GM23338 (cell line): ENCODE measurements around the gene KRTAP19-1. TPM values are rescaled to one million over a fixed set of nuclear protein-coding genes. Genes with fewer than 3 reads are reported as not detected.

ENCODE experiments used
- ATAC-seq: fragments of 200-7000 bp; cut with Tn5 transposase; 3 replicates; pipeline ENCODE4 v1.9.1; 2020
- DNase-seq: peaks from one replicate; pipeline ENCODE4 v3.0.0-alpha.2; 2015; ENCODE audit warnings: low spot score
- H2AFZ ChIP-seq: fragments of 200-600 bp; sonication (generic); 2 replicates; pipeline ENCODE4 v1.8.0; 2016; ENCODE audit warnings: antibody characterized with exemption, mild to moderate bottlenecking, moderate library complexity
- H3F3A ChIP-seq: fragments of 200-600 bp; sonication (generic); replicated peaks from 2 replicates; pipeline ENCODE4 v1.8.0; 2017; ENCODE audit warnings: antibody characterized with exemption, mixed run types, low read depth
- H3K27ac ChIP-seq: fragments of 200-600 bp; sonication (generic); 2 replicates; pipeline ENCODE4 v1.6.1; 2016; ENCODE audit warnings: low read depth
- H3K27me3 ChIP-seq: fragments of 200-600 bp; sonication (generic); 2 replicates; pipeline ENCODE4 v1.8.0; 2016; ENCODE audit warnings: mild to moderate bottlenecking, mixed run types, moderate library complexity; ENCODE audit not compliant: insufficient read depth
- H3K36me3 ChIP-seq: fragments of 200-600 bp; sonication (generic); 2 replicates; pipeline ENCODE4 v1.8.0; 2016; ENCODE audit warnings: mild to moderate bottlenecking; ENCODE audit not compliant: insufficient read depth
- H3K4me1 ChIP-seq: fragments of 200-600 bp; sonication (generic); 2 replicates; pipeline ENCODE4 v1.8.0; 2016; ENCODE audit warnings: mild to moderate bottlenecking, moderate library complexity; ENCODE audit not compliant: insufficient read depth
- H3K4me2 ChIP-seq: fragments of 200-600 bp; sonication (generic); 2 replicates; pipeline ENCODE4 v1.7.1; 2017; ENCODE audit warnings: mixed run types
- H3K4me3 ChIP-seq: fragments of 200-600 bp; sonication (generic); 2 replicates; pipeline ENCODE4 v1.6.1; 2016; ENCODE audit warnings: mixed run types
- H3K79me2 ChIP-seq: fragments of 200-600 bp; sonication (generic); replicated peaks from 2 replicates; pipeline ENCODE4 v1.8.0; 2017; ENCODE audit warnings: mild to moderate bottlenecking; ENCODE audit not compliant: insufficient read depth
- H3K9me2 ChIP-seq: fragments of 200-600 bp; sonication (generic); 2 replicates; pipeline ENCODE4 v1.8.0; 2017; ENCODE audit not compliant: insufficient read depth
- H4K20me1 ChIP-seq: fragments of 200-600 bp; sonication (generic); replicated peaks from 2 replicates; pipeline ENCODE4 v1.8.0; 2017; ENCODE audit warnings: mild to moderate bottlenecking; ENCODE audit not compliant: insufficient read depth
- H3K27ac Mint-ChIP-seq: 2 replicates; pipeline ENCODE4 v1.8.0; 2020; ENCODE audit warnings: inconsistent platforms, mild to moderate bottlenecking, moderate library complexity, mixed read lengths
- H3K27me3 Mint-ChIP-seq: 3 replicates; pipeline ENCODE4 v1.8.0; 2022; ENCODE audit warnings: low read depth, mild to moderate bottlenecking, moderate library complexity, mixed read lengths, inconsistent platforms; ENCODE audit not compliant: insufficient read depth, poor library complexity
- H3K36me3 Mint-ChIP-seq: 3 replicates; pipeline ENCODE4 v1.8.0; 2021; ENCODE audit warnings: low read depth, mild to moderate bottlenecking, inconsistent platforms, moderate library complexity, mixed read lengths
- H3K4me1 Mint-ChIP-seq: 3 replicates; pipeline ENCODE4 v1.8.0; 2020; ENCODE audit warnings: mild to moderate bottlenecking, inconsistent platforms, mixed read lengths
- H3K4me3 Mint-ChIP-seq: 3 replicates; pipeline ENCODE4 v1.8.0; 2021; ENCODE audit warnings: moderate library complexity, mild to moderate bottlenecking, inconsistent platforms, mixed read lengths
- H3K9me3 Mint-ChIP-seq: 3 replicates; pipeline ENCODE4 v1.8.0; 2020; ENCODE audit warnings: moderate library complexity, mild to moderate bottlenecking, inconsistent platforms, mixed read lengths
- CREB1 ChIP-seq: fragments of 250-450 bp; sonication (Bioruptor Pico); IDR thresholded peaks from 2 replicates; pipeline ENCODE4 v1.5.0; 2020; ENCODE audit warnings: low read depth, mild to moderate bottlenecking, moderate library complexity
- CTCF ChIP-seq, 2 experiments: fragments of 200-600 bp in 1 of 2; sonication (generic) in 1 of 2; conservative IDR thresholded peaks; 2 replicates each; pipeline versions ENCODE4 v1.5.1 to v1.6.1; 2016 to 2017; ENCODE audit warnings: antibody characterized with exemption in 2 of 2, low read depth in 2 of 2, mild to moderate bottlenecking in 2 of 2, moderate library complexity in 1 of 2
- EZH2phosphoT487 ChIP-seq: fragments of 200-600 bp; sonication (generic); IDR thresholded peaks from one replicate; pipeline ENCODE4 v1.8.1; 2018; ENCODE audit warnings: antibody characterized with exemption; ENCODE audit not compliant: unreplicated experiment
- JUNB ChIP-seq: IDR thresholded peaks from one replicate; pipeline ENCODE4 v1.6.1; 2016; ENCODE audit warnings: antibody characterized with exemption; ENCODE audit not compliant: unreplicated experiment
- REST ChIP-seq: IDR thresholded peaks from one replicate; pipeline ENCODE4 v1.6.1; 2018; ENCODE audit warnings: antibody characterized with exemption; ENCODE audit not compliant: unreplicated experiment
- ZNF114 ChIP-seq: fragments of 250-450 bp; sonication (Bioruptor Pico); IDR thresholded peaks from 2 replicates; pipeline ENCODE4 v1.5.0; 2020; ENCODE audit warnings: mild to moderate bottlenecking, moderate library complexity
- polyA plus RNA-seq: library from polyadenylated mRNA; unstranded; fragments of >200 nt; fragmentation: Nextera tagmentation; extraction: Ambion mirVana; gene quantifications from 2 replicates; pipeline ENCODE4 v1.2.1, GENCODE V29; 2016
- total RNA-seq: library from RNA; depleted of rRNA; stranded (reverse); fragments of >200 nt; shearing (Covaris generic); gene quantifications from 2 replicates; pipeline ENCODE4 v1.2.3, GENCODE V29; 2014
- TF ChIP-seq, protein P1 (sequence below): IDR thresholded peaks from 2 replicates; pipeline ENCODE4 v1.6.1; 2016; ENCODE audit warnings: antibody characterized with exemption

The KRTAP19-1 gene
- total and polyA plus RNA-seq, 2 experiments from 2014 or later = not detected

GRCh38 chr21:30437010-30437565 is 43.1 kb downstream of the KRTAP19-1 start:
- H3K27ac Mint-ChIP-seq = no peak overlapping the region
- ATAC-seq (no peak), DNase-seq (no peak)
- Histone ChIP-seq H3K79me2 (no peaks in the 10 kb centered on the region), H3K4me2 (no peak overlapping the region), H3K4me3 (no peak overlapping the region), H3K9me2 (peaks cover 4% of the 10 kb centered on the region), H4K20me1 (no peaks in the 10 kb centered on the region), H3K27me3 (no peaks in the 10 kb centered on the region), H2AFZ (no peak overlapping the region), H3F3A (no peaks in the 10 kb centered on the region), H3K36me3 (no peaks in the 10 kb centered on the region), H3K27ac (no peak overlapping the region), H3K4me1 (no peaks in the 10 kb centered on the region)
- H3K4me3 Mint-ChIP-seq = no peak overlapping the region
- TF ChIP-seq EZH2phosphoT487 = no peak
- no peak for TF ChIP-seq CREB1 (CRISPR knock-in tag)
- no peak for TF ChIP-seq ZNF114 (CRISPR knock-in tag)
- no peak for TF ChIP-seq REST
- TF ChIP-seq JUNB = no peak
- H3K27me3 Mint-ChIP-seq = no peaks in the 10 kb centered on the region
- no peaks in the 10 kb centered on the region for H3K36me3 Mint-ChIP-seq
- H3K4me1 Mint-ChIP-seq = no peaks in the 10 kb centered on the region
- no peaks in the 10 kb centered on the region for H3K9me3 Mint-ChIP-seq

DNA sequence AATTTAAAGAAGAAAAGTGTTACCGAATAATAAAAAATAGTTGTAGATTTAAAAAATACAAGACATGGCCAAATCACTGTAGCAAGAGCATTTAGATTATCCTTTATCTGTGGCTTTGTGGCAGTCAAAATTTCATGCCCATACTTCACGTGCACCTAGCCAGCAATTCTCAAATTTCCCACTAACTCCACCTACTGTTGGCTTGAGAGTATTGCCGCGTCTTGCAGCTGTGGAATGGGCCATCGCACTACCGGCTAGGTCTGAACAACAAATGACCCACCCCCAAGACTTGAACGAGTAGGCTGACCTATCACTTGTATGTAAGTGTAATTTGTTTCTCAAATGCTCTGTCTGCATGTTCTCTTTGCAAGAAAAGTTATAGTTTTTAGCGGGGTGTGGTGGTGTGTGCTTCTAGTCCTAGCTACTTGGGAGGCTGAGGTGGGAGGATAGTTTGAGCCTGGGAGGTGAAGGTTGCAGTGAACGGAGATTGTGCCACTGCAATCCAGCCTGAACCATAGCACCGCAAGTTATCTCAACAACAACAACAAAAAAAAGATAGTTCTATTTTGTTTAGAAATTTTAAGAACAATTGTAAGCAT is 46.0 kb downstream of the KRTAP19-1 start:
- Histone ChIP-seq H3K9me2 (no peaks in the 10 kb centered on the region), H3K4me1 (no peaks in the 10 kb centered on the region), H3K27me3 (no peaks in the 10 kb centered on the region), H3K4me2 (no peak overlapping the region), H3K79me2 (no peaks in the 10 kb centered on the region), H4K20me1 (no peaks in the 10 kb centered on the region), H3K36me3 (no peaks in the 10 kb centered on the region), H3K27ac (no peak overlapping the region), H3F3A (no peaks in the 10 kb centered on the region), H2AFZ (no peak overlapping the region), H3K4me3 (no peak overlapping the region)
- Mint-ChIP-seq H3K27me3 (no peaks in the 10 kb centered on the region), H3K27ac (peak overlapping the region; percentile 30; the same call in 1 of the 2 replicates), H3K4me3 (no peak overlapping the region), H3K4me1 (peaks cover 9% of the 10 kb centered on the region), H3K9me3 (no peaks in the 10 kb centered on the region), H3K36me3 (no peaks in the 10 kb centered on the region)
- peak; percentile 65 to 73 for TF ChIP-seq CTCF (conservative IDR thresholded peaks at IDR 0.05; ENCODE audit: low read depth in 2 of 2)
- TF ChIP-seq, protein P1, sequence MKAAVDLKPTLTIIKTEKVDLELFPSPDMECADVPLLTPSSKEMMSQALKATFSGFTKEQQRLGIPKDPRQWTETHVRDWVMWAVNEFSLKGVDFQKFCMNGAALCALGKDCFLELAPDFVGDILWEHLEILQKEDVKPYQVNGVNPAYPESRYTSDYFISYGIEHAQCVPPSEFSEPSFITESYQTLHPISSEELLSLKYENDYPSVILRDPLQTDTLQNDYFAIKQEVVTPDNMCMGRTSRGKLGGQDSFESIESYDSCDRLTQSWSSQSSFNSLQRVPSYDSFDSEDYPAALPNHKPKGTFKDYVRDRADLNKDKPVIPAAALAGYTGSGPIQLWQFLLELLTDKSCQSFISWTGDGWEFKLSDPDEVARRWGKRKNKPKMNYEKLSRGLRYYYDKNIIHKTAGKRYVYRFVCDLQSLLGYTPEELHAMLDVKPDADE = no peak
- DNase-seq (peak; percentile 86), ATAC-seq (peak; percentile 91)
